ENCODE data around the gene TRMT11.
A peak's percentile ranks its signal among the peaks of the same experiment; 100 is the strongest.

TRMT11 gene

GRCh38 chr6:126076992-126077664 lies 90.8 kb downstream of the TRMT11 start:
- no peak for DNase-seq

- peak; percentile 18 for DNase-seq
Measured at GRCh38 chr6:126077810-126078776, 91.8 kb downstream of the TRMT11 start.

GRCh38 chr6:126083875-126084274 lies 97.5 kb downstream of the TRMT11 start:
- DNase-seq, result no peak

GRCh38 chr6:126086560-126086959 lies 100.2 kb downstream of the TRMT11 start:
- no peak for DNase-seq

Data from fibroblast of skin of scalp (primary cell).